ENCODE measurements around the gene CFAP74.
"Not testable (repeated sequence)": the region's sequence is repeated elsewhere in the genome, so short reads cannot be mapped to it uniquely, and the experiment has no call there.

The CFAP74 gene

DNA sequence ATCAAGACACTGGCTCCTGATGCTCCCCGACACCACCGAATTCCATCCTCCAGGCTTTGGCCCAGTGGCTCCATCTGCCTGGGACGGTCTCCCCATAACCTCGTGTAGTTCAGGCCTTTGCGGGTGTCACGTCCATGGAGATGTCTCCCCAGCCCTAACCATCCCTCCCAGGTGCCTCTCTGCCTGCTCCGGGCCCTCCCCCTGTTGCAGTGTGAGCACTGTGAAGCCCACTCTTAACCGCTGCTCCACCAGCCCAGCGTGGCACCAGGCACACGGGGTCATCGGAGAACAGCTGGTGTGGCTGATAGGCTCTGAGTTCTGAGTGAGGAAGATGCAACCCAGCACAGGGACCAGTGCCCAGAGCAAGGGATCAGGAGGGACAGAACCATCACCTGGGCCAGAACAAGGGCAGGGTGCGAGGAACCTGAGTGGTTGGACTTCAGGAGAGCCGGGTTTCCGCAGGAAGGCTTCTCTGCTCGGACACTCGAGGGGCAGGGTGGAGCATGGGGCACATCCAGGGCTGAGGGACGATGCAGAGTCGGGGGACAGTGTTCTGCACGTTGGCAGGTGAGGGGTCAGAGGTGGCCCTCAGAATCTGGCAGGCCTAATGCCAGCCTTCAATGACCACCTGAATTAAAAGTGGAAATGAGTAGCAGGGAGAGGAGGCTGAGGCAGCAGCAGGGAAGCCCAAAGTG, 110.1 kb downstream of the CFAP74 start:
- no peak for DNase-seq

DNA sequence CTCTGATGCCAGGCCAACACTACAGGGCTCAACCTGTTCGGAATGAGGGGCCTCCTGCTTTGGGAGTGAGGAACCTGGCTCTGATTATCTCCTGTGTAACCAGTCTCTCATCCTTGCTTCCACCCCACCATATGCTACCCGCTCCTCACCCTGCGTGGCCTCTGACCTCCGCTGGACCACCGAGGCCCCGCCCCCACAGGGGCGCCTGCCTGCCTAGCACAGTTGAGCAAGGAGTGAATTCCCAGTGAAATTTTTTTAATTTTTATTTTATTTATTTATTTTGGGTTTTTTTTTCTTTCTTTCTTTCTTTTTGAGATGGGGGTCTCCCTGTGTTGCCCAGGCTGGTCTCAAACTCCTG, 110.8 kb downstream of the CFAP74 start:
- DNase-seq: no peak

GRCh38 chr1:1892079-1892762, 111.4 kb downstream of the CFAP74 start:
- no peak for DNase-seq

GRCh38 chr1:1891349-1892078, 112.1 kb downstream of the CFAP74 start:
- peak; percentile 72 to 80 (median 75) for DNase-seq

DNA sequence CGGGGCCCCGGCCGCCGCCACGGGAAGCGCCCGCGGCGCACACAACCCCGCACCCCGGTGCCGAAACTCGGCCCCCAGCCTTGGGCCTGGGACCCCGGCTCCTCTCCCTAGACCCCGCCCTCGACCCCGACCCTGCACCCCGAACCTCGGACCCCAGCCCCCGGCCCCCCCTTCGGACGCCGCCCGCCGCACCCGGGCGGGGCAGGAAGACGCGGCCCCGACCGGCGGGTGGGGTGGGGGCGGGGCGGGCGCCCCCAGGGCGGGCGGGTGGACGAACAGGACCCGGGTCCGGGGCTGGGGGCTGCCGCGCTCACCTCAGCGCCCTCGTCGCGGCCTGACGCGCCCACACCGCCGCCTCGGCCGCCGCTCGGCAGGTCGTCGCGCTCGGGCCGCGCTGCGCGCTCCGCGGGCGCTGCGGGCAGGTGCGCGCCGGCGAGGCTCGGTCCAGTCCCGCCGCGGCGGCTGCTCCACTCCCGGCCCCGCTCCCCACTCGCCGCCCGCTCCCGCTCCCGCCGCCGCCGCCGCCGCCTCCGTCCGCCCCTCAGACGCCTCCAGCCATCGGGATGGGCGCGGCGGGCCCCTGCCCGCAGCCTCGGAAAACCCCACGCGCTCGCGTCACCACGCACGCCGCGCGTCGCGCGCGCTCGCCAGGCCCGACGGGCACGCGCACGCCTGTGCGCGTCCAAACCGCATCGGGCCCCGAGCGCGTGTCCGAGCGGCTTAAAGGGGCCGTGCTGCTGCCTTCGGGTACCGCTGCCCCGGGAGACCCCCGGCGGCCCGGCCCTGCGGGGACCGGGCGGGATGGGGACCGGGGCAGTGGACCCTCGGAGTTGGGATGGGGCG, 112.9 kb downstream of the CFAP74 start, which contains the start of gene GNB1:
TSS of gene GNB1 (minus strand) at position 582 of the 843 bp plus-strand sequence. CDS start 65,634 bp downstream, outside the sequence.
- peak; percentile 76 to 88 (median 79) for DNase-seq

GRCh38 chr1:1889847-1890505, 113.6 kb downstream of the CFAP74 start:
- DNase-seq: peak in 3 of 5 donors; percentile 35 to 39 (median 36)

DNA sequence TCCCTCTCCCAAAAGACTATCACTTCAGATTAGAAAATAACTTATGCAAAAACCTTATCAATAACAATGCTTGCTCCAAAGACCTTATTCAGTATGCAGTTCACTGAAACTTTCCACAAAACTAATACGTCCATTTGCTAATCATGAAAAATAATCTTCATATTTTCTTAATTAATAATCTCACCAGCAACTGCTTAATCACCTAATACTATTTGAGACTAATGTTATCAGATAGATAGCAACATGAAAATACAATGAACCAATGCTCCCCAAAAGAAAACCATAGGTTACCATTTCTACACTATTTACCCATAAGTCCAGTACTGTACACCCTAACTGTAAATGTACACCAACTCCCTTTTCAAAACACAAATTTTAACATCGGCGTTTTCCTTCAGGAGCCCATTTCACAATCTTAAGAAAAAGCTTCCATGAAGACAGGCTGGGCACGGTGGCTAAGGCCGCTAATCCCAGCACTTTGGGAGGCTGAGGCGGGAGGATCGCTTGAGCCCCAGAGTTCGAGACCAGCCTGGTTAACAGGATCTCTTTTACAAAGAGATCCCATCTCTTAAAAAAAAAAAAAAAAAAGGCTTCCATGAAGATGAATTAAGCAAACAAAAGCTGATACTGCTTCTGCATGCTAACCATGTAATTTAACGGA, 114.4 kb downstream of the CFAP74 start:
- no peak for DNase-seq

DNA sequence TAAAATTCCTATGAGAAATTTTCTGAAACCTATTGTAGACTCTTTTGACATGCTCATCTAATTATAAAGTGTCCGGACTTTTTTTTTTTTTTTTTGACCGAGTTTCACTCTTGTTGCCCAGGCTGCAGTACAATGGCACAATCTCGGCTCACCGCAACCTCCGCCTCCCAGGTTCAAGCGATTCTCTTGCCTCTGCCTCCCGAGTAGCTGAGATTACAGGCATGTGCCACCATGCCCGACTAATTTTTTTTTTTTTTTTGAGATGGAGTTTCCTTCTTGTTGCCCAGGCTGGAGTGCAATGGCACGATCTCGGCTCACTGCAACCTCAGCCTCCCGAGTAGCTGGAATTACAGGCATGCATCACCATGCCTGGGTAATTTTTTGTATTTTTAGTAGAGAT, 119.7 kb downstream of the CFAP74 start:
- DNase-seq: not testable (repeated sequence)

GRCh38 chr1:1883092-1883873, 120.3 kb downstream of the CFAP74 start:
- no peak for DNase-seq

DNA sequence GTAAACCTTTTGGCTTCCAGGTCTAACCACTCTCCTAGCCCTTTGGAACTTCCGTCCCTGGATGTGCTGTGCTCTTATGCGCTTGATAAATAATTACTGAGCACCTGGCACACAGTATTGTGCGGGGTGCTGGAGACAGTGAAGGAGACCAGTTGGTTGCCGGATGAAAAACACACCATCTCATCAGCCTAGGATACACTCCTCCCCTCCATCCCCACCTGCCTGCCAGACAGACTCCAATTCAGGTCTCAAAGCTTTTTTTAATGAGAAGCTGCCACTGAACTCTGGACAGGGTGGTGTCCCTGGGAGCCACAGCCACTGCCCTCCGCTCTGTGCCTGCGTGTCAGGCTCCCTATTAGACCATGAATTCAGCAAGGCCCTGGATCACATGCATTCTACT, 121.9 kb downstream of the CFAP74 start:
- DNase-seq: no peak

DNA sequence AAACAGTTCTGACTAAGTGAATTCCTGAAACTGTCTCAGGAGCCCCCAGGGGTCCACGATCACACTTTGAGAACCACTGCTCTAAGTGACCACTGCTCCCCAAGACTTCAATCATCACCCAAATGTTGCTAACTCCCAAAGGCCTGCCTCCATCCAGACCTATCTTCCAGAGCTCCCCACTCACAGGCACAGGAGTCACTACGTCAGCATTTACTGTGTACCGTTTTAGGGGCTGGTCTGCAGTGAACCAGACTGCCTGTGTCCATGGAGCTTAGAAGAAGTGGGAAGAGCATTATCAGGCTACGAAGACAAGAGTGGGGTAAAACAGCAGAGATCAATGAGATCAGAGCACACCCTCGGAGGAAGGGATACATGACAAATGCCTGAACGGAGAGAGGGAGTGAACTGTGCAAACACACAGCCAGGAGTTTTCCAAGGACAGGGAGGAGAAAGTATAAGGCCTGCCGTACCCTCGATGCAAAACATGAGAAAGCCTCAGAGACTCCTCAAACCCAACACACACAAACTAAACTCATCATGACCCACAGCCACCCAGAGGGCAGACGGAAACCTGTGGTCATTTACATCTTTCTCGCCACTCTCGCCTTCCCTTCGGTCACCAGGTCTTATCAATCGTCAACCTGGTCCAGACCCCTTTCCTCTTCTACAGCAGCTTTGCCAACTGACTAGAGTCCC, 122.8 kb downstream of the CFAP74 start:
- DNase-seq: no peak

- no peak for DNase-seq
These were observed 123.6 kb downstream of the CFAP74 start for GRCh38 chr1:1879942-1880341.

DNA sequence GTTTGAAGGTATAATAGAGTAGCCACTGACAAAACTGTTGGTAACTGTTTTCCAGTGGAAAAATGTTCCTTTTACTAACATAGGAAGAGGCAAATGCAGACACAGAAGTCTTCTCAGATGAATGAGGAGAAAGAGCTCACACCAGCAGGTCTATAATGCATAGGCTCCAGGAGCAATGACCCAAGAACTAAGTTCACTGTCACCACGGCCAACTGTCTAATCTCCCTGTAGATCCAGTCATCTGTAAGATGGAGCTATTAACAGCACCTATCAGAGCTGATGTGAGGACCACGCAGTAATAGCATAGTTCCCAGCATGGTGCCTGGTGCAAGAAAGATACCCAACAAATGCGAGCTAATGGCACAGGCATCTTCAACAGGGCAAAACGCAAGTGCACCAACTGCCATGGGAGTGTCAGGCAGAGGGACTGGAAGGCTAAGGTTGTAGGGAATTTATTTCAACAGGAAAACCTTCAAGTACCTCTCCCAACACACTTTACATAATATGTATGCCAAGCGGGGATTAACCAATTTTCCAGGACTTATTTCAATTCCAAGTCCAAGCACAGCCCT, 125.6 kb downstream of the CFAP74 start:
- DNase-seq: no peak

DNA sequence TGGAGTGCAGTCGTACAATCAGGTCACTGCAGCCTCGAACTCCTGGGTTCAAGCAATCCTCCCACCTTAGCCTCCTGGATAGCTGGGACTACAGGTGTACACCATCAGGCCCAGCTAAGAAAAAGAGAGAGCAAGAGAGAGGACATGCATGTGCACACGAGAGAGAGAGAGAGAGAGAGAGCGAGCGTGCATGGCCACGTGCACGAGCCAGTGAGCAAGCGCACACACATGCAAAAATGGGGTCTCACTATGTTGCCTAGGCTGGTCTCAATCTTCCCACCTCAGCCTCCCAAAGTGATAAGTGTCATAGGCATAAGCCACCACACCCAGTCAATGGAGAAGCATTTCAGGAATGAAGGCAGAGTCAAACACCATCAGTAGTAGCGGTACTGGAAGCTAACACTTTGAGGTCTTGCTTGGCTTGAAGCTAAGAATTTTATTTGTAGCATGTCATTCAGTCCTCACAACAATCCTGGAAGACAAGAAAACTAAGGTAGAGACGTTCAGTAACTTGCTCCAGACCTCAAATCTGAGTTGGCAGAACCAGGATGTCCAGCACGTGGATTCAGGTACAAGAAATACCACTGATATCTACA, 127.2 kb downstream of the CFAP74 start:
- DNase-seq: no peak

DNA sequence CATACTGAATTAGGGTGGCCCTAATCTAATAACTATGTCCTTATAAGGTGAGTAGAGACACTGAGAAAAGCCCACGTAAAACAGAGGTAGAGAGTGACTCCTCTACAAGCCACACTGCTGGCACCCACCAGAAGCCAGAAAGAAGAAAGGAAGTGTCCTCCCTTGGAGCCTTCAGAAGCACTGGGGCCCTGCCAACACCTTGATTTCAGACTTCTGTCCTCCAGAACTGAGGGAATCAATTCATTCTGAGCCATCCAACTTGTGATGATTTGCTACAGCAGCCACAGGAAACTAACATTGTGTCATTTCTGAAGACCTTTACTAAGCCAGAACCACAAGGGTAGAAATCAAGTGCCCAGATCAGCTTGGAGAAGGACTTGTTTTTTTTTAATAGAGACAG, 127.7 kb downstream of the CFAP74 start:
- peak in 1 of 5 donors; percentile 44 for DNase-seq

- DNase-seq: no peak
These were observed 128.7 kb downstream of the CFAP74 start for GRCh38 chr1:1874901-1875300.

DNA sequence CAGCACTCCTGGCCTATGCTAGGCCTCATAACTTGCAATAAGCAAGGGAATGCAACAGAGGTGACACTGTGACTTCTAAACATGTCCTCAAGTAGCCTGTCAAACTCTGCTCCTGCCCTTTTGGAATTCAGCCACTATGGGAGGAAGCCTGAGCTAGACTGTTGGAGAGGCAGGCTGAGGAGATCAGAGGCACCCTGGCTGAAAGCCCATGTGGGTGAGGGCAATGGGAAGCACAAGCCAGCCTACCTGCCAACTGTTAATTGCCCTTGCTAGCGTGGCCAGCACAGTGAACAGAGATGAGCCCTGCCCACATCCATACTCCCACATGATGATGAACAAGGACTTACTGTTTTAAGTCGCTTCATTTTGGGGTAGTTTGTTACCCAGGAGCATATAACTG, 130.4 kb downstream of the CFAP74 start:
- no peak for DNase-seq

- DNase-seq: no peak
These were observed 131.1 kb downstream of the CFAP74 start for GRCh38 chr1:1872329-1872994.

Data from T-helper 1 cell (primary cell).